Suprapubic skin (tissue), 3 donors: ENCODE measurements around the gene ZNF541.

Experiments used
- CTCF ChIP-seq, 2 donors: fragments of 200-600 bp in 1 of 2; fragments of 450-650 bp in 1 of 2; sonication (generic) in 1 of 2; IDR thresholded peaks; one replicate each; pipeline ENCODE4 v1.5.1; 2016 to 2019; ENCODE audit warnings: antibody characterized with exemption in 2 of 2, mild to moderate bottlenecking in 1 of 2, moderate library complexity in 1 of 2
- POLR2A ChIP-seq, 2 donors: fragments of 450-650 bp; IDR thresholded peaks; one replicate each; pipeline ENCODE4 v1.6.1; 2017; ENCODE audit warnings: antibody characterized with exemption in 2 of 2, mild to moderate bottlenecking in 2 of 2, moderate library complexity in 2 of 2

DNA sequence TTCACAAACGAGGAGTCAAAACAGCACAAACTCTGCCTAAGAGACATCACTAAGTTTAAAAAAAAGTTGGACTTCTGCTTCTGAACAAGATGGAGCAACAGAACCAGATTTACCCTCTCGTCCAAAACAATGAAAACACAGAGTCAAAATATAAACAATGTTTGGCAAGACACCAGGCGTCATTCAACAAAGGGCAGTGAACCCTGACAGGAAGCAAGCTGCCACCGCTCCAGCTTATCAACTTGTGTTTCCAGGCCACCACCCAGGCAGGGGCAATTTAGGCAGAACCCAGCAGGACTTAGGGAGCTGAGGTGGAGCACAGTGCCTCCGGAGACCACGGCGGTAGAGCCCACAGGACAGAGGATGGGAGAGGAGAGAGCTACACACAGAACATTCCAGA, 49.5 kb downstream of the ZNF541 start:
- no peak for TF ChIP-seq CTCF (IDR thresholded peaks at IDR 0.05)
- TF ChIP-seq POLR2A (IDR thresholded peaks at IDR 0.05): no peak
